ENCODE results near the gene PACS2. TPM values are rescaled to one million over a fixed set of nuclear protein-coding genes. Genes with fewer than 3 reads are reported as not detected.

PACS2 gene
- total and polyA plus RNA-seq, 2 of the 8 experiments (the other 6 are each of a cell fraction or from before 2014, with no cell fraction given), result 38.0 to 62.8 TPM

GRCh38 chr14:105340821-105341733 is 26.5 kb downstream of the PACS2 start (continued):
- TF ChIP-seq CTCF (IDR thresholded peaks at IDR 0.05; ENCODE audit: control extremely low read depth in 1 of 3, insufficient read depth in 1 of 3, low read depth in 1 of 3, low read length in 3 of 3), result no peak
- TF ChIP-seq SP1 (IDR thresholded peaks at IDR 0.05; ENCODE audit: low read depth, low read length), result no peak
- no peak for TF ChIP-seq GTF2F1 (IDR thresholded peaks at IDR 0.05; ENCODE audit: borderline replicate concordance, low read depth, low read length)

Measured in H1 (cell line).